Large intestine (tissue), 3 donors: ENCODE results near the gene MEGF6. TPM values are rescaled to one million over a fixed set of nuclear protein-coding genes. Genes with fewer than 3 reads are reported as not detected.

Experiments
- DNase-seq, 2 donors: peaks; one replicate each; pipeline versions ENCODE4 v3.0.0 to v3.0.0-alpha.2; 2013
- H3K27ac ChIP-seq: one replicate; pipeline ENCODE4 v1.5.1; 2013; ENCODE audit warnings: low read length
- H3K27me3 ChIP-seq: 2 replicates; pipeline ENCODE4 v1.6.1; 2013; ENCODE audit warnings: low read length; ENCODE audit not compliant: control insufficient read depth, insufficient read depth
- H3K36me3 ChIP-seq: 2 replicates; pipeline ENCODE4 v1.6.1; 2013; ENCODE audit warnings: low read length; ENCODE audit not compliant: control insufficient read depth, insufficient read depth
- H3K4me1 ChIP-seq: one replicate; pipeline ENCODE4 v1.6.1; 2013; ENCODE audit warnings: low read length; ENCODE audit not compliant: control insufficient read depth, insufficient read depth
- H3K4me3 ChIP-seq: one replicate; pipeline ENCODE4 v1.5.1; 2013; ENCODE audit warnings: low read length
- H3K9me3 ChIP-seq: one replicate; pipeline ENCODE4 v1.6.1; 2013; ENCODE audit warnings: mild to moderate bottlenecking, low read depth, low read length, moderate library complexity; ENCODE audit not compliant: control insufficient read depth
- WGBS: methylation state at CpG from one replicate; pipeline ENCODE4 v1.1.5; 2013; ENCODE audit warnings: low lambda C conversion rate; ENCODE audit not compliant: insufficient coverage; 5-methylcytosine and 5-hydroxymethylcytosine counted together
- polyA plus RNA-seq: library from polyadenylated mRNA; unstranded; fragments of 120-200 nt; gene quantifications from one replicate; pipeline ENCODE4 v1.2.1, GENCODE V29; 2013

MEGF6 gene
- polyA plus RNA-seq, 1 donor, result 13.8 TPM

GRCh38 chr1:3570066-3570986 lies 41.0 kb downstream of the MEGF6 start:
- DNase-seq, result no peak
- Histone ChIP-seq H3K27ac (no peak overlapping the region), H3K4me3 (no peak overlapping the region), H3K9me3 (no peaks in the 10 kb centered on the region), H3K4me1 (no peaks in the 10 kb centered on the region), H3K36me3 (no peaks in the 10 kb centered on the region), H3K27me3 (no peaks in the 10 kb centered on the region)
- no CpG with 5 or more reads among the region's 21 CpGs for WGBS

- Histone ChIP-seq H3K27me3 (no peaks in the 10 kb centered on the region), H3K4me3 (no peak overlapping the region), H3K9me3 (no peaks in the 10 kb centered on the region), H3K4me1 (no peaks in the 10 kb centered on the region), H3K27ac (no peak overlapping the region), H3K36me3 (no peaks in the 10 kb centered on the region)
- DNase-seq, result no peak
- no CpG with 5 or more reads among the region's 8 CpGs for WGBS
Observed at GRCh38 chr1:3569436-3569835, 41.9 kb downstream of the MEGF6 start.

GRCh38 chr1:3568815-3569435 lies 42.4 kb downstream of the MEGF6 start:
- Histone ChIP-seq H3K36me3 (no peaks in the 10 kb centered on the region), H3K9me3 (no peaks in the 10 kb centered on the region), H3K27me3 (no peaks in the 10 kb centered on the region), H3K27ac (no peak overlapping the region), H3K4me1 (no peaks in the 10 kb centered on the region), H3K4me3 (no peak overlapping the region)
- DNase-seq, result no peak
- WGBS, result no CpG with 5 or more reads among the region's 13 CpGs

DNA sequence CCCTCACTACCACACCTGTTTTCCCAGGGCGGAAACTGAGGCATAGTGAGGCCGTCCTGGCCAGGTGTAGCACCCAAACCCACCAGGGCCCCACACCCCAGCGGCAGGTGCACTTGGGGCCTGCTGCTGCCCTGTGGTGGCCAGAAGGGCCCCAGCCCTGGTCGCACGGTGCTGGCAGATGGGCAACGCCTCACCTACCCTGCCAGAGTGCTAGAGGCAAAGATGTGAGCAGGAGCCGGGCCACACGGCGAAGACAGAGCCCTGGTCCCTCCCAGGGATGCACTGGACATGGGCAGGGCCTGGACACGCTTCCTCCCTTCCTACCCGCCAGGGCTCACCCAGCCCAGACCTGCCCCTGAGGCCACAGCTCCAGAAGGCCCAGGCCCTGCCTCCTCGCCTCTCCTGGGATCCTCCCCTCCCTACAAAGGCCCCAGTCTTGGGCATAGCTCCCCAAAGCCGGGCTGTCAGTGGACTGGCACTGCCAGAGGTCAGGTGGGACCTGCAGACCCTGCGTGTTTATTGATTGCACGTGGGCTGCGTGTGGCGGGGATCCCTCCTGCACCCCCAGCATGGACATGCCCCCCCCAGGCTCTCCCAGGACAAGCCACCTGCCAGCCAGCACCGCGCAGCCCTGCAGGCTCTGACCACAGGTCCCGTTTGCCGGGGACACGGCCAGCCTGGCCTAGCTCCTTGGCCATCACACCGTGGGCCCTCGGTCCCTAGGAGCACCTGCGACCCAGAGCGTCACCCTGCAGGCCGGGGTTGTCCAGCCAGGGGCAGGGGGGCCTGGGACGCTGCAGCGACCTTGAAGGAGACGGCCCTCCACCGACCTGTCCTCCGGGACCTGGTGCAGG lies 44.1 kb downstream of the MEGF6 start:
- H3K27ac ChIP-seq, result no peak overlapping the region
- WGBS, result no CpG with 5 or more reads among the region's 32 CpGs

GRCh38 chr1:3566003-3566885 lies 45.1 kb downstream of the MEGF6 start:
- Histone ChIP-seq H3K27ac (no peak overlapping the region), H3K4me1 (no peaks in the 10 kb centered on the region), H3K36me3 (no peaks in the 10 kb centered on the region), H3K27me3 (no peaks in the 10 kb centered on the region), H3K4me3 (no peak overlapping the region), H3K9me3 (no peaks in the 10 kb centered on the region)
- no CpG with 5 or more reads among the region's 27 CpGs for WGBS
- no peak for DNase-seq

More for the DNA sequence above, 44.1 kb downstream of the MEGF6 start:
- Histone ChIP-seq H3K27me3 (no peaks in the 10 kb centered on the region), H3K4me3 (no peak overlapping the region), H3K36me3 (no peaks in the 10 kb centered on the region), H3K9me3 (no peaks in the 10 kb centered on the region), H3K4me1 (no peaks in the 10 kb centered on the region)
- DNase-seq, result no peak

DNA sequence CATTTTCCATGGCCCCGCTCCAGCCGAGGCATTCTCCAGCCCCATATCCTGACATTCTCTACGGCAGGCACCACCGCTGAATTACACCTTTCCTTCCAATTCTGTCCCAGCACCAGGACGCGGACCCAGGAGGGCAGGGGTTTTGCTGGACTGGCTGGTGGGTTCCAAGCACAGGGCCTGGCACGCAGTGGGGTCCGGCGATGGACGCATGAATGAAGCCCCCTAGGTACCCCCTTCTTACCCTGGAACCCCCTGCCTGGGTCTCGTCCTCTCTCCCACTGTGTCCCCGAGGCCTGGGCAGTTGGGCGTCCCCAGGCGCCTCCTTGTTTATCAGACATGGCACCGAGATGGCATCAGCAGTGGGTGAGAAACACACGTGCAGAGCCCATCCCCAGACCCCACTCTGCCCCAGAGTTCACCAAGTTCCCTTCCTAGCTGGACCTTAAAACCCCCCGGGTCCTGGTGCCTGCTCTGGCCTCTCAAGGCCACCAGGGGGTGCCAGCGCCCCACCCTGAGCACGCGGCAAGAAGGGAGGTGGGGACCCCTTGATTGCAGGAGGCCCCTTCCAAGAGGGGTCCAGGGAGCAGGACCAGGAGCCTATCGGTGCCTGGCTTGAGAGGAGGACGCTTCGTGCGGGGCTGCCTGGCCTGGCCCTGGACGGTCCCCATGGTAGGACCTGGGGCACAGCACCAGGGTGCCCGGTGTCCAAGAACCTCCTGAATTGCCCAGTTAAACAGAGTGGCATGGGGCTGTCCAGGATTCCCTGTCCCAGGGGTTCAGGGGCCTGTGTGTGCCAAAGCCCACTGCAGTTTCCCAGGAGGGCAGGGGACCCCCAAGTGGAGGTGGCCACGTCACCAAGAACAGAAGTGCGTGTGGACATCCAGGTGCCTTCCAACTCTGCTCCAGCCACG lies 46.1 kb downstream of the MEGF6 start:
- Histone ChIP-seq H3K27ac (no peak overlapping the region), H3K27me3 (no peaks in the 10 kb centered on the region), H3K9me3 (no peaks in the 10 kb centered on the region), H3K4me3 (no peak overlapping the region), H3K4me1 (no peaks in the 10 kb centered on the region), H3K36me3 (no peaks in the 10 kb centered on the region)
- DNase-seq, result no peak
- no CpG with 5 or more reads among the region's 29 CpGs for WGBS

DNA sequence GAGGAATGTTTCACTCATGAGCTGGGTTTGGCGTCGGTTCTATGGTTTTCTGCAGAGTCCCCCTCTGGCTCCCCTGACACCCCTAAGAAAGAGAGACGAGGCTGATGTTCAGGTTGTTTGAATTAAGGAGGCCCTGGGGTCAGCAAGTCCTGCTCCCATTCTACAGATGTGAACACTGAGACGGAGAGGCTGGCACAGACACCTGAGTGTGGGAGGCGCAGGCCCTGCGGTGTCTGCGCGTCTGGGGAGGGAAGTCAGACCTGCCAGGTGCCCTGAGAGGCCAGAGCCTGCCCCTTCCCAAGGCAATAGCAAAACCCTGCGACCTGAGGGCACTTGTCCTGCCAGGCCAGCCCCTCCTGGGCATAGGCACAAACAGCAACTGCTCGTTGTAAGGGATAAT lies 47.7 kb downstream of the MEGF6 start:
- H3K27ac ChIP-seq, result no peak overlapping the region
- WGBS, result no CpG with 5 or more reads among the region's 10 CpGs
- DNase-seq, result no peak
- H3K27me3 ChIP-seq, result no peaks in the 10 kb centered on the region
- no peaks in the 10 kb centered on the region for H3K36me3 ChIP-seq
- no peaks in the 10 kb centered on the region for H3K9me3 ChIP-seq
- H3K4me1 ChIP-seq, result no peaks in the 10 kb centered on the region
- no peak overlapping the region for H3K4me3 ChIP-seq

GRCh38 chr1:3563125-3563524 lies 48.2 kb downstream of the MEGF6 start:
- H3K4me3 ChIP-seq, result no peak overlapping the region
- H3K4me1 ChIP-seq, result no peaks in the 10 kb centered on the region
- no peaks in the 10 kb centered on the region for H3K9me3 ChIP-seq
- no peak for DNase-seq
- no peaks in the 10 kb centered on the region for H3K27me3 ChIP-seq
- H3K36me3 ChIP-seq, result no peaks in the 10 kb centered on the region
- WGBS, result no CpG with 5 or more reads among the region's 12 CpGs
- no peak overlapping the region for H3K27ac ChIP-seq

DNA sequence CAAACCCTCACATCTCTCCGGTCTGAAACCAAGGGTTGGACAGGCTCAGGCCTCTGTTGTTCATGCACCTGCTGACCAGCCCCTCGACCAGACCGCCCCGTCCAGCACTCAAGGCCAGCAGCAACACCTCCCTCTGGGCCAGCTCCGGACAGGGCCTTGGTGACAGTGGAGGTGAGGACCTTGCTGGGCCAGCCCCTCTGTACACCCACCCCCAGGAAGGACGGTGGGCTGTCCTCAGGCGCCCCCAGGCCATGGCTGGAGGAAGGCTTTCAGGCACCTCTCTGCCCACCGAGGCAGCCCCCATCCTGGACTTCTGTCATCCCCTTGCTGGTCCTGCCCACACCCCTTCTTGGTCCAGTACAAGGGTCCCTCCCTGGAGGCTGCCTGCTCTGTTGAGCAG lies 48.6 kb downstream of the MEGF6 start:
- Histone ChIP-seq H3K4me3 (no peak overlapping the region), H3K27me3 (no peaks in the 10 kb centered on the region), H3K4me1 (no peaks in the 10 kb centered on the region), H3K36me3 (no peaks in the 10 kb centered on the region), H3K9me3 (no peaks in the 10 kb centered on the region), H3K27ac (no peak overlapping the region)
- WGBS, result no CpG with 5 or more reads among the region's 8 CpGs
- DNase-seq, result no peak
